ENCODE results near the gene RPS26. TPM values are rescaled to one million over a fixed set of nuclear protein-coding genes. Genes with fewer than 3 reads are reported as not detected.

Gene RPS26
- total RNA-seq, 2 donors from 2014 or later = 284 to 1,659 TPM

DNA sequence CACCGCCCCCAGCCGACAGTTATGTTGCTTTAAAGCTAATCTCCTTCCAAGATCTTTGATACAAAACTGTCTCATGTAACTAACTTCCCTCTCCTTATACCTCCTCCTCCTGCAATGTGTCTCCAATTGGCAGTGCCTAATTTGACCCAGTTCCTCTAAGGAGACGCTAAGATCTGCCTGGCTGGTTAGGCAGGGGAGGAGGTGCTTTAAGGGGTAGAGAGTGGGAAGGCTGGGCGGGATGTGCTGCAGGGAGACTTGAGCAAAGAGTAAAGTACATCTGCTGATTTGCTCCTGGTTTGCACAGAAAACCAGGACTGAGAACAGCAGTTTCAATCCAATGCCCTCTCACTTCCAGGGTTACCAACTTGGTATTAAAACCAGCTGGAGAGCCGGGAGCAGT lies 28.2 kb upstream of the RPS26 start:
- Histone ChIP-seq H3K36me3 (no peaks in the 10 kb centered on the region), H3K9me3 (no peaks in the 10 kb centered on the region), H3K27me3 (replicated peaks; ENCODE audit: insufficient read depth) (no peaks in the 10 kb centered on the region), H3K4me3 (no peak overlapping the region), H3K27ac (peak overlapping the region in 1 of 2 donors; percentile 50), H3K4me1 (replicated peaks) (no peaks in the 10 kb centered on the region)
- TF ChIP-seq POLR2AphosphoS5 (IDR thresholded peaks at IDR 0.05) (peak; percentile 12), POLR2A (IDR thresholded peaks at IDR 0.05) (no peak), CTCF (IDR thresholded peaks at IDR 0.05) (no peak)
- 59% methylated on average over 5 of the region's 5 CpGs for WGBS
- DNase-seq (ENCODE audit: low spot score) = no peak
- intact Hi-C loops (cut with DNase I) = no loop called here

DNA sequence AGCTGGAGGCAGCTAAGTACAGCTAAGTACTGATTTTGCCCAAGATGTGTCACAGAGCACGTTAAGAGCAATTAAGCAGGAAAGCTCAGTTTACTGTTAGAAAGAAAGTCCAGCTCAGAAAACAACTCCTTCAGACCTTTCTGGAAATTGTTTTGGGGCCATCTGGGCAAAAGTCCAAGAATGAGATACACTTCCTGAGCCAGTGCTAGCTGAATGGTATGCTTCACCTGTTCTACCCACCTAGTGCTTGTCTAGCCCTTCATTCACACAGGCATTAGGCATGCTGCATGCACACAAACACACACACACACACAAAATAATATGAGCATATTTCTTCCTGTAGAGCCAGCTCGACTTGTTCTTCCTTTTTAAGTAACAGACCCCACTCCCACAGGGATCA lies 27.5 kb upstream of the RPS26 start:
- no peak for DNase-seq (ENCODE audit: low spot score)
- 26% methylated on average over 2 of the region's 2 CpGs for WGBS
- no peaks in the 10 kb centered on the region for H3K36me3 ChIP-seq
- H3K27me3 ChIP-seq (replicated peaks; ENCODE audit: insufficient read depth) = no peaks in the 10 kb centered on the region
- no peaks in the 10 kb centered on the region for H3K4me1 ChIP-seq (replicated peaks)
- peak overlapping the region in 1 of 2 donors; percentile 50 for H3K27ac ChIP-seq
- intact Hi-C loops (cut with DNase I) = no loop called here
- H3K4me3 ChIP-seq = no peak overlapping the region
- no peaks in the 10 kb centered on the region for H3K9me3 ChIP-seq
- TF ChIP-seq POLR2A (IDR thresholded peaks at IDR 0.05) (no peak), POLR2AphosphoS5 (IDR thresholded peaks at IDR 0.05) (no peak)

DNA sequence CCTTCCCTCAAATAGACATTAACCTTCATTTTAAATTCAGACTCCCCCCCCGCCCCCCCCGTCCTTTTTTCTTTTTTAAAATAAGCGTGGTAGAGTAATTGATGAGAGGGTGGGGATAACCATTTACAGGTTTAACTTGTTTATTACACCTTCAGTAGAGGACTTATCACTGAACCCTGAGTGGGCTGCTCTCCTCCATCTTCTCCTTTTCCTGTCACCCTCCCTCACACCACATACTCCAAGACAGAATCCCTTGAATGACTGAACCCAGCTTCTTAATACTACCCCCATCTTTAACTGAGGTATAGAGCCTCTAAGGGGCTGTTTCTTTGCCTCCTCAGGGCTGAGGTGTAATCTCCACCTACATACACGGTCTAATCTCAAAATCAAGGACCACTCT lies 24.5 kb upstream of the RPS26 start:
- TF ChIP-seq POLR2AphosphoS5 (IDR thresholded peaks at IDR 0.05) (no peak), CTCF (IDR thresholded peaks at IDR 0.05) (no peak), POLR2A (IDR thresholded peaks at IDR 0.05) (no peak)
- no peaks in the 10 kb centered on the region for H3K4me1 ChIP-seq (replicated peaks)
- H3K36me3 ChIP-seq = no peaks in the 10 kb centered on the region
- 89% methylated on average over 4 of the region's 4 CpGs for WGBS
- no peaks in the 10 kb centered on the region for H3K9me3 ChIP-seq
- no peaks in the 10 kb centered on the region for H3K27me3 ChIP-seq (replicated peaks; ENCODE audit: insufficient read depth)
- H3K4me3 ChIP-seq = no peak overlapping the region
- no peak overlapping the region for H3K27ac ChIP-seq
- intact Hi-C loops (cut with DNase I) = no loop called here
- no peak for DNase-seq (ENCODE audit: low spot score)

DNA sequence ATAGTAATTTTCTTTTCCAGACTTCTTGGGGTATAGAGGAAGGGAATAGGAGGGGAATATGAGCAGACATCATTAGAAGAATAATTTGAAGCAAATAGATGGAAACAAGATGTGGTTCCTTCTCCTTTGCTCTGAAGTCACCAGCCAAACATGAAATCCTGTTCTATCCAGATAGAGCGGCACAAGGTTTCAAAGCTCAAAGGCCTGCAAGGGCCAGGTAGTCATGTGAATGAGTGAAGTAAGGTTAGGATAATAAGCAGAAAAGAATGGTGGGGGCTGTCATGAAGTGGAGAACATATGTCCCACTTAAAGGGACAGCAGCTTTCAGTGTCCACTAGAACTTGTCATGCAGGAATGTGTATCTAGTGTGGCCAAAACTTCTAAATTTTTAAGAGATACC lies 23.4 kb upstream of the RPS26 start:
- no peak for DNase-seq (ENCODE audit: low spot score)
- Histone ChIP-seq H3K36me3 (no peaks in the 10 kb centered on the region), H3K4me3 (no peak overlapping the region), H3K27ac (no peak overlapping the region), H3K9me3 (no peaks in the 10 kb centered on the region), H3K27me3 (replicated peaks; ENCODE audit: insufficient read depth) (no peaks in the 10 kb centered on the region), H3K4me1 (replicated peaks) (no peaks in the 10 kb centered on the region)
- WGBS = 88% methylated on average over 1 of the region's 1 CpG
- TF ChIP-seq CTCF (IDR thresholded peaks at IDR 0.05) (no peak), POLR2AphosphoS5 (IDR thresholded peaks at IDR 0.05) (no peak), POLR2A (IDR thresholded peaks at IDR 0.05) (no peak)
- intact Hi-C loops (cut with DNase I) = no loop called here

- no peak for DNase-seq (ENCODE audit: low spot score)
- no peak for TF ChIP-seq CTCF (IDR thresholded peaks at IDR 0.05)
- no peak for TF ChIP-seq POLR2A (IDR thresholded peaks at IDR 0.05)
- TF ChIP-seq POLR2AphosphoS5 (IDR thresholded peaks at IDR 0.05) = no peak
- H3K4me1 ChIP-seq (replicated peaks) = no peaks in the 10 kb centered on the region
- peak within 1 kb of the TSS; percentile 41 to 47 for H3K27ac ChIP-seq
- 33% methylated on average over 10 of the region's 10 CpGs for WGBS
- H3K9me3 ChIP-seq = no peaks in the 10 kb centered on the region
- no peaks in the 10 kb centered on the region for H3K27me3 ChIP-seq (replicated peaks; ENCODE audit: insufficient read depth)
- H3K36me3 ChIP-seq = no peaks in the 10 kb centered on the region
- intact Hi-C loops (cut with DNase I) = no loop called here
- H3K4me3 ChIP-seq = no peak within 1 kb of the TSS
Observed at GRCh38 chr12:56020423-56021184, 21.1 kb upstream of the RPS26 start, which contains the start of gene IKZF4. TSS of gene IKZF4 (plus strand) at chr12:56021043. CDS start at chr12:56021494, 451 bp downstream.

All from prostate gland (tissue), 2 donors.